ENCODE measurements around the gene ZBTB5.

ZBTB5 gene

DNA sequence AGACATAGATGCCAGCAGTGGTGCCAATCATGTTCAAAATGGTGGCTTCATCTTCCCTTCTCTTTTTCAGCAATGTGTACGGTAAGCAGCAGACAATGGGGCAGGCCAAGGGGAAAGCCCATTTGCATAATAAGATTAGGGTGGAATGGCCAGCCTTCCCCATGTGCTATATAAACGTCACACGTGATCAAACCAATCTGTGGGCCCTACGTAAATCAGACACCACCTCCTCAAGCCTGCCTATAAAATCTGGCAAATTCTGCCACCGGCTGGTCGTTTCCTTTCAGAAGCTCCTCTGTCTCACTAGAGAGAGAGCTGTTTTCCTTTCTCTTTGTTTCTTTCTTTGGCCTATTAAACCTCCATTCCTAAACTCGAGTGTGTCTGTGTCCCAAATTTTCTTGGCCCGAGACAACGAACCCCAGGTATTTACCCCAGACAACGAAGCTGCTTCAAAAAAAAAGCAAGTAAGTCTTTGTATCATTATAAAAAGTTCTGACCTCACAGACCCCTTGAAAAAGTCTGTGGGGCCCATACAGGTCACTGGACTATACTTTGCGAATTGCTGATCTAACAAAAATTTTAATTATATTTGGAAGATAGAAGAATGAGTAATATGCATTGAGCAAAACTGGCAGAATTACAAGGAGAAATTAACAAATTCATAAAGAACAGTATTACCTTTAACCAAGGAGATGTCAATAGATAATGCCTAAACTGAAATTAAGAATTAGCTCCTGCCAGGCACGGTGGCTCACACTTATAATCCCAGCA, 15.2 kb downstream of the ZBTB5 start:
- TF ChIP-seq, protein P1, sequence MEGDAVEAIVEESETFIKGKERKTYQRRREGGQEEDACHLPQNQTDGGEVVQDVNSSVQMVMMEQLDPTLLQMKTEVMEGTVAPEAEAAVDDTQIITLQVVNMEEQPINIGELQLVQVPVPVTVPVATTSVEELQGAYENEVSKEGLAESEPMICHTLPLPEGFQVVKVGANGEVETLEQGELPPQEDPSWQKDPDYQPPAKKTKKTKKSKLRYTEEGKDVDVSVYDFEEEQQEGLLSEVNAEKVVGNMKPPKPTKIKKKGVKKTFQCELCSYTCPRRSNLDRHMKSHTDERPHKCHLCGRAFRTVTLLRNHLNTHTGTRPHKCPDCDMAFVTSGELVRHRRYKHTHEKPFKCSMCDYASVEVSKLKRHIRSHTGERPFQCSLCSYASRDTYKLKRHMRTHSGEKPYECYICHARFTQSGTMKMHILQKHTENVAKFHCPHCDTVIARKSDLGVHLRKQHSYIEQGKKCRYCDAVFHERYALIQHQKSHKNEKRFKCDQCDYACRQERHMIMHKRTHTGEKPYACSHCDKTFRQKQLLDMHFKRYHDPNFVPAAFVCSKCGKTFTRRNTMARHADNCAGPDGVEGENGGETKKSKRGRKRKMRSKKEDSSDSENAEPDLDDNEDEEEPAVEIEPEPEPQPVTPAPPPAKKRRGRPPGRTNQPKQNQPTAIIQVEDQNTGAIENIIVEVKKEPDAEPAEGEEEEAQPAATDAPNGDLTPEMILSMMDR (IDR thresholded peaks at IDR 0.05; ENCODE audit: control insufficient read depth, extremely low read depth, insufficient read depth) = no peak
- DNase-seq (ENCODE audit: low read depth) = no peak
- H3K4me3 ChIP-seq (ENCODE audit: low read depth, low read length) = no peak overlapping the region

GRCh38 chr9:37447111-37447510, 18.1 kb downstream of the ZBTB5 start:
- DNase-seq (ENCODE audit: low read depth) = no peak
- H3K4me3 ChIP-seq (ENCODE audit: low read depth, low read length) = no peak overlapping the region
- TF ChIP-seq, protein P1 (IDR thresholded peaks at IDR 0.05; ENCODE audit: control insufficient read depth, extremely low read depth, insufficient read depth) = no peak

- TF ChIP-seq, protein P1 (IDR thresholded peaks at IDR 0.05; ENCODE audit: control insufficient read depth, extremely low read depth, insufficient read depth) = no peak
- no peak overlapping the region for H3K4me3 ChIP-seq (ENCODE audit: low read depth, low read length)
- DNase-seq (ENCODE audit: low read depth) = no peak
These were observed 18.8 kb downstream of the ZBTB5 start for GRCh38 chr9:37446401-37446800.

- TF ChIP-seq, protein P1 (IDR thresholded peaks at IDR 0.05; ENCODE audit: control insufficient read depth, extremely low read depth, insufficient read depth) = no peak
- no peak for DNase-seq (ENCODE audit: low read depth)
- no peak overlapping the region for H3K4me3 ChIP-seq (ENCODE audit: low read depth, low read length)
These were observed 19.4 kb downstream of the ZBTB5 start for GRCh38 chr9:37445832-37446231.

DNA sequence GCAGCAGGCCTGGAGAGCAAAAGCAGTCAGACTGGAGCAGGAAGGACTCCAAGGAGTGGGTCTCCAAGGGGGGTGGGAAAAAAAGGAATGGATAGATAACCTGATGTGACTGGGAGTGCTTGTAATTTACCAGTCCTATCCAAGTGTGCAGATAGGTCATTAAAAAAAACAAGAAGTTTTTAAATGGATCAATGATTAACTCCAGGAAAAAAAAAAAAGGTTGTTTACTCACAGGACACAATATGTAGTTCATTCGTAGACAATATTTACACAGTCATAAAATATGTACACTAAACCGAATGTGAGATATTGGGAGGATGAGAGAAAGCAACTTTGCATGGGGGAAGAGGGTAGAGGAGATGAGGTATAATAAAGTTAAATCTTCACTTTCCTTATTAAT, 20.4 kb downstream of the ZBTB5 start:
- DNase-seq (ENCODE audit: low read depth) = no peak
- TF ChIP-seq, protein P1 (IDR thresholded peaks at IDR 0.05; ENCODE audit: control insufficient read depth, extremely low read depth, insufficient read depth) = no peak
- H3K4me3 ChIP-seq (ENCODE audit: low read depth, low read length) = no peak overlapping the region

DNA sequence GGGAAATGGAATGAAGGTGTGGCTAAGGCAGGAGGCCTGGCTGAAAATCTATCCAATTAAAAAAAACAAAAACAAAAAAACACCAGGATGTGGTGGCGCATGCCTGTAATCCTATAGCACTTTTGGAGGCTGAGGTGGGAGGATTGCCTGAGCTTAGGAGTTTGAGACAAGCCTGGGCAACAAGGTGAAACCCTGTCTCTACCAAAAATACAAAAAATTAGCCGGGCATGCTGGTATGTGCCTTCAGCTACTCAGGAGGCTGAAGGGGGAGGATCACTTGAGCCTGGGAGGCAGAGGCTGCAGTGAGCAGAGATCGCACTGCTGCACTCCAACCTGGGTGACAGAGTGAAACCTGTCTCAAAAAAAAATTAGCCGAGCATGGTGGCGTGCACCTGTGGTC, 21.7 kb downstream of the ZBTB5 start:
- TF ChIP-seq, protein P1 (IDR thresholded peaks at IDR 0.05; ENCODE audit: control insufficient read depth, extremely low read depth, insufficient read depth) = no peak
- H3K4me3 ChIP-seq (ENCODE audit: low read depth, low read length) = no peak overlapping the region
- DNase-seq (ENCODE audit: low read depth) = no peak

- TF ChIP-seq, protein P1 (IDR thresholded peaks at IDR 0.05; ENCODE audit: control insufficient read depth, extremely low read depth, insufficient read depth) = no peak
These were observed 22.7 kb downstream of the ZBTB5 start for GRCh38 chr9:37442556-37442955.

More at GRCh38 chr9:37442556-37442955, 22.7 kb downstream of the ZBTB5 start:
- DNase-seq (ENCODE audit: low read depth) = no peak
- H3K4me3 ChIP-seq (ENCODE audit: low read depth, low read length) = no peak overlapping the region
